Colonic mucosa (tissue), 4 donors: ENCODE results near the gene TOMM7. TPM values are rescaled to one million over a fixed set of nuclear protein-coding genes. Genes with fewer than 3 reads are reported as not detected.

Experiments
- DNase-seq: peaks from one replicate; pipeline ENCODE4 v3.0.0-alpha.2; 2020
- H3K27ac ChIP-seq: fragments of 200-600 bp; one replicate; pipeline ENCODE4 v1.8.0; 2021
- H3K27me3 ChIP-seq: fragments of 200-600 bp; one replicate; pipeline ENCODE4 v1.8.0; 2021
- H3K36me3 ChIP-seq: fragments of 200-600 bp; one replicate; pipeline ENCODE4 v1.8.0; 2021
- H3K4me1 ChIP-seq: fragments of 200-600 bp; one replicate; pipeline ENCODE4 v1.8.0; 2021; ENCODE audit warnings: mild to moderate bottlenecking
- H3K4me3 ChIP-seq: fragments of 200-600 bp; one replicate; pipeline ENCODE4 v1.8.0; 2021
- H3K9ac ChIP-seq, 2 donors: one replicate each; pipeline ENCODE4 v1.7.0; 2013; ENCODE audit warnings: control low read depth in 2 of 2, low read depth in 2 of 2, low read length in 2 of 2
- H3K9me3 ChIP-seq: fragments of 200-600 bp; one replicate; pipeline ENCODE4 v1.8.0; 2021
- intact Hi-C: fragments of 100-400 bp; cut with DNase I; formaldehyde crosslinking; loops from one replicate; pipeline ENCODE4 v1.14.1; 2022
- total RNA-seq, 2 donors: library from RNA; stranded (reverse); fragmentation: NEBNext Ultra II Directional in 1 of 2; extraction: Animal tissue kit (Norgen Biotek cat#: 25700) in 1 of 2; gene quantifications; one replicate each; pipeline ENCODE4 v1.2.1, GENCODE V29; 2021
- TF ChIP-seq, protein P1 (sequence below): fragments of 200-600 bp; IDR thresholded peaks from one replicate; pipeline ENCODE4 v1.8.0; 2022; ENCODE audit warnings: antibody characterized with exemption, mild to moderate bottlenecking
- donor health status: healthy.
- donor health status: DM: no; HTN: no; CAD: no.
- donor health status: DM: no; HTN: no; CAD: no.

The TOMM7 gene
- total RNA-seq, 2 donors from 2014 or later = 235 to 288 TPM

DNA sequence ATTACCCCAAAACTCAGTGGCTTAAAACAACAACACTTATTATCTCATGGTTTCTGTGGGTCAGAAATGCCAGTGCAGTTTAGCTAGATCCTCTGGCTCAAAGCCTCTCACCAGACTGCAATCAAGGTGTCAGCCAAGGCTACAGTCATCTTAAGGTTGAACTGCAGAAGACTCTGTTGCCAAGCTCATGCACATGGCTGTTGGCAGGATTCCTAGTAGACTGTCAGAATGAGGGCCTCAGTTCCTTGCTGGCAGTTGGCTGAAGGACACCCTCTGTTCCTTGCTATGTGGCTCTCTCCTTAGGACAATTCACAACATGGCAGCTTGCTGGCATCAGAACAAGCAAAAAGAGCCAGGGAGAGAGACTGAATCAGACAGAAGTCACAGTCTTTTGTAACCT lies 34.7 kb downstream of the TOMM7 start:
- Histone ChIP-seq H3K9ac (no peak overlapping the region), H3K36me3 (no peaks in the 10 kb centered on the region), H3K4me3 (no peak overlapping the region), H3K27me3 (no peaks in the 10 kb centered on the region), H3K4me1 (no peaks in the 10 kb centered on the region), H3K9me3 (no peaks in the 10 kb centered on the region), H3K27ac (no peak overlapping the region)
- TF ChIP-seq, protein P1, sequence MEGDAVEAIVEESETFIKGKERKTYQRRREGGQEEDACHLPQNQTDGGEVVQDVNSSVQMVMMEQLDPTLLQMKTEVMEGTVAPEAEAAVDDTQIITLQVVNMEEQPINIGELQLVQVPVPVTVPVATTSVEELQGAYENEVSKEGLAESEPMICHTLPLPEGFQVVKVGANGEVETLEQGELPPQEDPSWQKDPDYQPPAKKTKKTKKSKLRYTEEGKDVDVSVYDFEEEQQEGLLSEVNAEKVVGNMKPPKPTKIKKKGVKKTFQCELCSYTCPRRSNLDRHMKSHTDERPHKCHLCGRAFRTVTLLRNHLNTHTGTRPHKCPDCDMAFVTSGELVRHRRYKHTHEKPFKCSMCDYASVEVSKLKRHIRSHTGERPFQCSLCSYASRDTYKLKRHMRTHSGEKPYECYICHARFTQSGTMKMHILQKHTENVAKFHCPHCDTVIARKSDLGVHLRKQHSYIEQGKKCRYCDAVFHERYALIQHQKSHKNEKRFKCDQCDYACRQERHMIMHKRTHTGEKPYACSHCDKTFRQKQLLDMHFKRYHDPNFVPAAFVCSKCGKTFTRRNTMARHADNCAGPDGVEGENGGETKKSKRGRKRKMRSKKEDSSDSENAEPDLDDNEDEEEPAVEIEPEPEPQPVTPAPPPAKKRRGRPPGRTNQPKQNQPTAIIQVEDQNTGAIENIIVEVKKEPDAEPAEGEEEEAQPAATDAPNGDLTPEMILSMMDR = no peak
- intact Hi-C loops = no loop called here
- DNase-seq = no peak

DNA sequence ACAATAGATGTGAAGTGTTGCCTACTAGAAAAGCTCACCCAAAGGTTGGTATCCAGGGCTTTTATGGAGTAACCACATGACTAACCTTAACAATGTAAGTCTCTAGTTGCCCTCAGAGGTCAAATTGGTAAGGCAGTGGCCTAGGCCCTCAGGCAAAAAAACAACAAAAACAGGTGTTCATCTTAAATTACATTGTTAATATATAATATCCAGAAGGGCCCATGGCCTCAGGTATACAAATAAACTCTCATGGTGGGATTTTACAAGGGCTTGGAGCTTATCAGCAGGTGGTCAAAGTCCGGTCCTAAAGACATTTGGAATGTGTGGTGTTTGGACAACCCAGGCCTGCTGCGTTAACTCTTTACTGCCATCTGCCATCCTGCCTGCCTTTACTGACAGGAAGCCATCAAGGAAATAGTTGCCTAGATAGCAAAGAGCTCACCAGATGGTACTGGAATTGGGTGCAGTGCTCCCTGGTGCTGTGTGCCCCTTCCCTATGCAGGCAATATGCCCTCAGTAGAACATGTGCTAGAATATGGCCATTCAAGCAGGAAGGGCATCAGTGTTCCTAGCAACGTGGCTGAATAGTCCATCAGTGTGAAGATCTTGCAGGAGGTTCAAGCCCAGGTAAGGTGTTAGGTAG lies 36.2 kb downstream of the TOMM7 start:
- H3K9ac ChIP-seq = no peak overlapping the region
- no peak overlapping the region for H3K27ac ChIP-seq
- H3K9me3 ChIP-seq = no peaks in the 10 kb centered on the region
- intact Hi-C loops = no loop called here
- no peaks in the 10 kb centered on the region for H3K4me1 ChIP-seq
- H3K36me3 ChIP-seq = no peaks in the 10 kb centered on the region
- H3K27me3 ChIP-seq = no peaks in the 10 kb centered on the region
- TF ChIP-seq, protein P1 = no peak
- no peak overlapping the region for H3K4me3 ChIP-seq
- peak; percentile 38 for DNase-seq

DNA sequence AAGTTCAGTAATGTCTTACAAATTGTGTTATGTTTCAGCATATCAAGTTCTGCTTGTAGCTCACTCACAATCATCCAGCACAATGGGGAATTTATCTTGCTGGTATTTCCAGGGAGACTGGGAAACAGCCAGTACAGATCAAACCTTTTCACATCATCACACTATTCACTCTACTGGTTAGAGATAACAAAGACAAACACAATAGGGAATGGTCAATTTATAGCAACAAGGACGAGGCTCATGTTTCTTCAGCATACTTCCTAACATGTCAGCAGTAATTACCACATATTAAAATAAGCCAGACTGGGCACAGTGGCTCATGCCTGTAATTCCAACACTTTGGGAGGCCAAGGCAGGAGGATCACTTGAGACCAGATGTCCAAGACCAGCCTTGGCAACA lies 38.3 kb downstream of the TOMM7 start:
- Histone ChIP-seq H3K9me3 (no peaks in the 10 kb centered on the region), H3K9ac (no peak overlapping the region), H3K27me3 (no peaks in the 10 kb centered on the region), H3K4me1 (no peaks in the 10 kb centered on the region), H3K36me3 (no peaks in the 10 kb centered on the region), H3K4me3 (no peak overlapping the region), H3K27ac (no peak overlapping the region)
- DNase-seq = no peak
- intact Hi-C loops = no loop called here
- TF ChIP-seq, protein P1 = no peak

DNA sequence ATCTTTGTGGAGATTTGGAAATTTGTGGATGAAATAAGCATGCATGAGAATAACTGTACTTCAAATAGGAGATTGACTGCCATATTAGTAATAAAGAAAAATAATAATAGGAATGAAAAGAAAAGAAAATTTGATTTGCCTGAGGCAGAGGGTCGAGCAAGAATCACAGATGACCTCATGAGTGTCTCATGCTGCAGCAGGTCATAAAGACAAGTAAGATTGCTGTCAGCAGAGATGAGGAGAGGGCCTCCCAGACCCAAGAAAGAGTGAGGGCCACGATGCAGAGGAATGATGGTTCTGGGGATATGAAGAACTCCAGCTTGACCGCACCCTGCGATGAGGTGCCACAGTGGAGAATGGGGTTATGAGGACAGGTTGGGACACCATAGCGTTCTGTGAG lies 39.2 kb downstream of the TOMM7 start:
- no peaks in the 10 kb centered on the region for H3K27me3 ChIP-seq
- no peaks in the 10 kb centered on the region for H3K36me3 ChIP-seq
- no peak overlapping the region for H3K4me3 ChIP-seq
- H3K9me3 ChIP-seq = no peaks in the 10 kb centered on the region
- no peak overlapping the region for H3K27ac ChIP-seq
- TF ChIP-seq, protein P1 = no peak
- DNase-seq = no peak
- H3K9ac ChIP-seq = no peak overlapping the region
- no peaks in the 10 kb centered on the region for H3K4me1 ChIP-seq
- intact Hi-C loops = loop anchor here (2.0 kb wide), 1 partner anchor 223 kb away; no protein-coding TSS in a partner anchor

DNA sequence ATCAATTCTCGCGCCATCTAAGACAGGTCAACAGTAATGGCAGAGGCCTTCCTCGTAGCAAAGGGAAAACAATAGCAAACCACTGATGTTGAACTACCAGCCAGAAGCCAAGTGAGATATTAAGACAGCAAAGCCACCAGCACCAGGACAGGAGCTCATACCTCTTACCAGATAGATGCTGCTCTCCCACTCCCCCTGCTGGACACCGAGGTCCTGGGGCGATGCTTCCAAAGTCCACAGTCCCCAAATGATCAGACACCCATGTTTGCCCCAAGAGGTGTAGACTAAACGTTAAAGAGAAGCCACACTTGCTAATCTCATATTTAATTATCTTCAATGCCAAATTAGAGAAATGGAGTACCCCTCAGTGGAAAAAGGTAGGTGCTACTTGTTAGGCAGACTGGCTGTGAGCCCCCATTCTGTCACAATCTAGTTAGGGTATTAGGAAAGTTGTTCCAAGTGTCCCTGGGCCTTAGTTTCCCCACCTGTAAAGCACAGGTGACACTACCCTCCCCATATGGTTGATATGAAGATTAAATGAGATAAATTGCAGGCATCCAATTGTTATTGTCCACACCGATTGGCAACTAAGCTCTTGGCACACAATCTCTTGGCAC lies 39.9 kb downstream of the TOMM7 start:
- peak; percentile 73 for DNase-seq
- H3K27ac ChIP-seq = no peak overlapping the region
- no peaks in the 10 kb centered on the region for H3K27me3 ChIP-seq
- no peak overlapping the region for H3K9ac ChIP-seq
- TF ChIP-seq, protein P1 = peak; percentile 74
- intact Hi-C loops = loop anchor here (2.0 kb wide), 1 partner anchor 222 kb away; no protein-coding TSS in a partner anchor
- no peaks in the 10 kb centered on the region for H3K36me3 ChIP-seq
- no peak overlapping the region for H3K4me3 ChIP-seq
- H3K4me1 ChIP-seq = no peaks in the 10 kb centered on the region
- H3K9me3 ChIP-seq = no peaks in the 10 kb centered on the region
